ENCODE results near the gene PCSK5. TPM values are rescaled to one million over a fixed set of nuclear protein-coding genes. Genes with fewer than 3 reads are reported as not detected.

PCSK5 gene
- total RNA-seq, 1 experiment from 2014 or later = 6.9 TPM

- POLR2A ChIA-PET = no interaction called here
- ATAC-seq = no peak
- Histone ChIP-seq H3K9me3 (ENCODE audit: control insufficient read depth in 1 of 2, insufficient read depth in 1 of 2, low read depth in 1 of 2, low read length in 2 of 2) (no peaks in the 10 kb centered on the region), H3K9ac (ENCODE audit: low read length) (no peak overlapping the region), H3K27me3 (ENCODE audit: insufficient read depth, low read length) (no peaks in the 10 kb centered on the region), H3K79me2 (ENCODE audit: insufficient read depth, low read length) (no peaks in the 10 kb centered on the region), H2AFZ (ENCODE audit: low read depth, low read length, poor library complexity, severe bottlenecking) (no peak overlapping the region), H3K4me2 (ENCODE audit: low read length) (no peak overlapping the region), H3K4me3 (replicated peaks in 1 of 2; ENCODE audit: low read depth in 1 of 2, low read length in 2 of 2) (no peak overlapping the region), H4K20me1 (ENCODE audit: insufficient read depth) (no peaks in the 10 kb centered on the region), H3K36me3 (ENCODE audit: control insufficient read depth in 1 of 2, insufficient read depth in 2 of 2, low read length in 2 of 2) (no peaks in the 10 kb centered on the region), H3K9me2 (ENCODE audit: insufficient read depth) (no peaks in the 10 kb centered on the region), H3K4me1 (ENCODE audit: control insufficient read depth in 1 of 2, insufficient read depth in 2 of 2, low read length in 2 of 2) (no peaks in the 10 kb centered on the region), H3K27ac (ENCODE audit: low read depth, low read length) (no peak overlapping the region)
- DNase-seq (ENCODE audit: low read depth, low spot score) = no peak
- RAD21 ChIA-PET (ENCODE audit: low non-redundant PET in 1 of 2, low total read pairs in 2 of 2, uncharacterized antibody in 2 of 2, unreplicated experiment in 2 of 2) = no interaction called here
- CTCF ChIA-PET = no interaction called here
- intact Hi-C loops (cut with micrococcal nuclease) = no loop called here
- no peak for TF ChIP-seq MAX (IDR thresholded peaks at IDR 0.05)
- no peak for TF ChIP-seq SP1 (IDR thresholded peaks at IDR 0.05; ENCODE audit: low read depth)
- TF ChIP-seq SRF (IDR thresholded peaks at IDR 0.05; ENCODE audit: low read depth) = no peak
- no peak for TF ChIP-seq EZH2 (IDR thresholded peaks at IDR 0.05)
- TF ChIP-seq RAD21 (IDR thresholded peaks at IDR 0.05; ENCODE audit: low read depth) = no peak
- BruUV-seq (replicated peaks) = no TSS peak
These were observed 45.1 kb downstream of the PCSK5 start for GRCh38 chr9:75935591-75935990.

- TF ChIP-seq TCF7L2 (IDR thresholded peaks at IDR 0.05; ENCODE audit: borderline replicate concordance, extremely low read depth, insufficient read depth, insufficient read length) (no peak), EGR1 (IDR thresholded peaks at IDR 0.05; ENCODE audit: low read depth) (no peak), RAD21 (IDR thresholded peaks at IDR 0.05; ENCODE audit: low read depth) (no peak), JUND (IDR thresholded peaks at IDR 0.05) (no peak), ATF3 (IDR thresholded peaks at IDR 0.05) (no peak), SP1 (IDR thresholded peaks at IDR 0.05; ENCODE audit: low read depth) (no peak), CEBPB (IDR thresholded peaks at IDR 0.05; ENCODE audit: low read depth) (no peak), SIN3A (IDR thresholded peaks at IDR 0.05; ENCODE audit: low read depth) (no peak), EZH2phosphoT487 (IDR thresholded peaks at IDR 0.05; ENCODE audit: borderline replicate concordance) (no peak), MAX (IDR thresholded peaks at IDR 0.05) (no peak), CTCF (IDR thresholded peaks at IDR 0.05 in 2 of 3, conservative IDR thresholded peaks at IDR 0.05 in 1 of 3; ENCODE audit: borderline replicate concordance in 1 of 3, insufficient read depth in 1 of 3, low read depth in 2 of 3, low read length in 2 of 3) (no peak), ZFX (IDR thresholded peaks at IDR 0.05) (no peak), FOSL1 (IDR thresholded peaks at IDR 0.05; ENCODE audit: low read depth) (no peak)
- RAD21 ChIA-PET (ENCODE audit: low non-redundant PET in 1 of 2, low total read pairs in 2 of 2, uncharacterized antibody in 2 of 2, unreplicated experiment in 2 of 2) = no interaction called here
- intact Hi-C loops (cut with micrococcal nuclease) = no loop called here
- Histone ChIP-seq H3K4me3 (replicated peaks in 1 of 2; ENCODE audit: low read depth in 1 of 2, low read length in 2 of 2) (no peak overlapping the region), H4K20me1 (ENCODE audit: insufficient read depth) (no peaks in the 10 kb centered on the region), H3K27ac (ENCODE audit: low read depth, low read length) (no peak overlapping the region), H3K9ac (ENCODE audit: low read length) (no peak overlapping the region), H3K4me1 (ENCODE audit: control insufficient read depth in 1 of 2, insufficient read depth in 2 of 2, low read length in 2 of 2) (no peaks in the 10 kb centered on the region), H3K9me2 (ENCODE audit: insufficient read depth) (no peaks in the 10 kb centered on the region), H2AFZ (ENCODE audit: low read depth, low read length, poor library complexity, severe bottlenecking) (no peak overlapping the region), H3K36me3 (ENCODE audit: control insufficient read depth in 1 of 2, insufficient read depth in 2 of 2, low read length in 2 of 2) (no peaks in the 10 kb centered on the region), H3K9me3 (ENCODE audit: control insufficient read depth in 1 of 2, insufficient read depth in 1 of 2, low read depth in 1 of 2, low read length in 2 of 2) (no peaks in the 10 kb centered on the region), H3K79me2 (ENCODE audit: insufficient read depth, low read length) (no peaks in the 10 kb centered on the region), H3K27me3 (ENCODE audit: insufficient read depth, low read length) (no peaks in the 10 kb centered on the region), H3K4me2 (ENCODE audit: low read length) (no peak overlapping the region)
- BruUV-seq (replicated peaks) = no TSS peak
- ATAC-seq = no peak
- POLR2A ChIA-PET = no interaction called here
- no peak for DNase-seq (ENCODE audit: low read depth, low spot score)
- CTCF ChIA-PET = no interaction called here
These were observed 47.2 kb downstream of the PCSK5 start for GRCh38 chr9:75937521-75938258.
